SU-DHL-6 (cell line): ENCODE measurements around the gene ASNSD1.

Experiments
- EZH2phosphoT487 ChIP-seq: fragments of 200-600 bp; sonication (generic), shearing (Covaris generic); conservative IDR thresholded peaks from 2 replicates; pipeline ENCODE4 v1.6.1; 2018; ENCODE audit warnings: mild to moderate bottlenecking, antibody characterized with exemption, low read length, moderate library complexity, mixed read lengths
- TF ChIP-seq, protein P1 (sequence below): fragments of 200-600 bp; sonication (generic); IDR thresholded peaks from one replicate; pipeline ENCODE4 v1.5.1; 2017; ENCODE audit warnings: antibody characterized with exemption, mild to moderate bottlenecking, low read length, moderate library complexity; ENCODE audit not compliant: insufficient read depth, poor library complexity, severe bottlenecking

DNA sequence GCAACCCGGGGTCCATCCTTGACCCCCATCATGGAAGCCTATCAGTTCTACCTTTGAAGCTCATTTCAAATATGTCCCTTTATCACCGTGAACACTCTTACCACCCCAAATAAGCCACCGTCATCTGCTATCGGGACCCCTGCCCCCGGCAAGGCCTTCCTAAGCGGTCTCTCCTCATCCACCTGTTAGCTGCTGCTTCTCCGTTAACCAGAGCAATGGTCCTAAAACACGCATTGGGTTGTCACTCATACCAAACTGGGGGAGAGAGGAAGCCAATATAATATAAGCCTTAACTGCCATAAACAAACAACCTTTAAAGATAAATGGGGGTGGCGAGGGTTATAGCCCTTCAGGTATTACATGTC, 680 bp downstream of the ASNSD1 start:
- TF ChIP-seq, protein P1, sequence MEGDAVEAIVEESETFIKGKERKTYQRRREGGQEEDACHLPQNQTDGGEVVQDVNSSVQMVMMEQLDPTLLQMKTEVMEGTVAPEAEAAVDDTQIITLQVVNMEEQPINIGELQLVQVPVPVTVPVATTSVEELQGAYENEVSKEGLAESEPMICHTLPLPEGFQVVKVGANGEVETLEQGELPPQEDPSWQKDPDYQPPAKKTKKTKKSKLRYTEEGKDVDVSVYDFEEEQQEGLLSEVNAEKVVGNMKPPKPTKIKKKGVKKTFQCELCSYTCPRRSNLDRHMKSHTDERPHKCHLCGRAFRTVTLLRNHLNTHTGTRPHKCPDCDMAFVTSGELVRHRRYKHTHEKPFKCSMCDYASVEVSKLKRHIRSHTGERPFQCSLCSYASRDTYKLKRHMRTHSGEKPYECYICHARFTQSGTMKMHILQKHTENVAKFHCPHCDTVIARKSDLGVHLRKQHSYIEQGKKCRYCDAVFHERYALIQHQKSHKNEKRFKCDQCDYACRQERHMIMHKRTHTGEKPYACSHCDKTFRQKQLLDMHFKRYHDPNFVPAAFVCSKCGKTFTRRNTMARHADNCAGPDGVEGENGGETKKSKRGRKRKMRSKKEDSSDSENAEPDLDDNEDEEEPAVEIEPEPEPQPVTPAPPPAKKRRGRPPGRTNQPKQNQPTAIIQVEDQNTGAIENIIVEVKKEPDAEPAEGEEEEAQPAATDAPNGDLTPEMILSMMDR: no peak
- no peak for TF ChIP-seq EZH2phosphoT487
